Retina (tissue), 1 donor: ENCODE measurements around the gene CFAP299.
"Not testable (repeated sequence)": the region's sequence is repeated elsewhere in the genome, so short reads cannot be mapped to it uniquely, and the experiment has no call there.

ENCODE experiments used
- DNase-seq: peaks from one replicate; pipeline ENCODE4 v3.0.0-alpha.2; 2016

Gene CFAP299

DNA sequence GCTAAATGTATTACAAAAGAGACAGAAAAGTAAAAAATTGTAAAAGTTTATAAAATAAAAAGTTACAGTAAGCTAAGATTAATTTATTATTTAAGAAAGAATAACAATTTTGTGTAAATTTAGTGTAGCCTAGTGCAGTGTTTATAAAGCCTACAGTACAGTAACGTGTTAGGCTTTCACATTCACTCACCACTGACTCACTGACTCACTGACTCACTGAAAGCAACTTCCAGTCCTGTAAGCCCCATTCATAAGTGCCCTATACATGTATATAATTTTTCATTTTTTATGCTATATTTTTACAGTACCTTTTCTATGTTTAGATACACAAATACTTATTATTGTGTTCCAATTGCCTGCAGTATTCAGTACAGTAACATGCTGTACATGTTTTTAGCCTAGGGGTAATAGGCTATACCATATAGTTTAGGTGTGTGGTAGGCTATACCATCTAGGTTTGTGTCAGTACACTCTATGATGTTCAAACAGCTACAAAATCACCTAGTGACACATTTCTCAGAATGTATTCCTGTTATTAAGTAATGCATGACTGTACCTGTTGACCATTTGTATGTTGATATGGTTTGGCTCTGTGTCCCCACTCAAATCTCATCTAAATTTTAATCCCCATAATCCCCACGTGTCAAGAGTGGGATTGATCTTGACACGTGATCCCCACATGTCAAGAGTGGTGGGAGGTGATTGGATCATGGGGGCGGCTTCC lies 57.9 kb downstream of the CFAP299 start:
- DNase-seq: no peak

DNA sequence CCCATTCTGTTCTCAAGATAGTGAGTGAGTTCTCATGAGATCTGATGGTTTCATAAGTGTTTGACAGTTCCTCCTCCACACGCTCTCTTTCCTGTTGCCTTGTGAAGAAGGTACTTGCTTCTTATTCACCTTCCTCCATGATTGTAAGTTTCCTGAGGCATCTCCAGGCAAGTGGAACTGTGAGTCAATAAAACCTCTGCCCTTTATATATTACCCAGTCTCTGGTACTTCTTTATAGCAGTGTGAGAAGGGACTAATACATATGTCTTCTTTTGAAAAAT lies 58.4 kb downstream of the CFAP299 start:
- DNase-seq: no peak

DNA sequence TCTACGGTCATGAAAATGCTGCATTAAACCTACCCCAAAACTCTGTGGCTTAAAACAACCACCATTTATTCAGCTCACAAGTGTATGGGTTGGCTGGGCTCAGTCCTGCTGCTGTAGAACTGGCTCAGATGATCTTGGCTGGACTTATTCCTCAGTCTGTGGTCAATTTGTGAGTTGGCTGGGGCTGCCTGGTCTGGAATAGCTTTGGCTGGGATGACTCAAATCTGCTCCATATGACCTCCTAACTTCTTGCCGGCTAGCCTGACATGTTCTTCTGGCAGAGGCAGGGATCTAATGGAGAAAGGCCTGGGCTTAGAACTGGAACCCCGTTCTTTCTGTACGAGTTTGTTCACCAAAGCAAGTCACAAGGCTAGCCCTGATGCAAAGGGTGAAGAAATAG lies 71.7 kb downstream of the CFAP299 start:
- no peak for DNase-seq

DNA sequence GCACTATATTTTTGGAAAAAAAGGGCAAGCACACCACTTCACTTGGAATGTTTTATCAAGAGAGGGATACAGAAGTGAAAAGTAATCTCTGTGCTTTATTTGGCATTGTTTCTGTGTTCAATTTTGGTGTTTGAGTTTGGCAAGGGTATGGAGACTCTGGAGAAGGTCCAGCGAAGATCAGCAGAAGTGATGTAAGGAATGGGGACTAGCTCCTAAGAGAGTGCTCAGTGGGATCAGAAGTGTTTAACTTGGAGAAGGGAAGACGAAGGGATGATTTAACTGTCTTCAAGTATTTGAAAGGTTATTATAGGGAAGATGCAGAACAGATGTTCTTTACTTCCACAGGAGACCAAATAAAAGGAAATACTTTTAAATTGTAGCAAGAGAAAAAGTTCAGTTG lies 74.3 kb downstream of the CFAP299 start:
- DNase-seq: no peak

DNA sequence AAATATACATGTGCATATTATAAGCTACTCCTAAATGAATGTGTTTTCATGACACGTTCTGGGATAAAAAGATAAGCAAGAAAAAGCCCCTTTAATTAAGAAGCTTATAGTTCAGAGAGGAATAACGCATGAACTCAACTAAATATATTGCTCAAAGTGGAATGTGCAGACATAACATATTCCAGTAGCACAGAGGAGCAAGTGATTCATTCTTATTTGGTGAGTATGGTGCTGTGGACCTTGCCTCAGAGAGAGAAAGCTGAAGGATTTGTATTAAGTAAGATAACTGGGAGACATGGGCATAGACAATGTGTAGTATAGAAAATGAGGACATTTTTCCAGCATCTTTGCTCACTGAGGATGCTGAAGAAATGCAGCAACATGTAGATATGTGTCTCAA lies 76.8 kb downstream of the CFAP299 start:
- no peak for DNase-seq

DNA sequence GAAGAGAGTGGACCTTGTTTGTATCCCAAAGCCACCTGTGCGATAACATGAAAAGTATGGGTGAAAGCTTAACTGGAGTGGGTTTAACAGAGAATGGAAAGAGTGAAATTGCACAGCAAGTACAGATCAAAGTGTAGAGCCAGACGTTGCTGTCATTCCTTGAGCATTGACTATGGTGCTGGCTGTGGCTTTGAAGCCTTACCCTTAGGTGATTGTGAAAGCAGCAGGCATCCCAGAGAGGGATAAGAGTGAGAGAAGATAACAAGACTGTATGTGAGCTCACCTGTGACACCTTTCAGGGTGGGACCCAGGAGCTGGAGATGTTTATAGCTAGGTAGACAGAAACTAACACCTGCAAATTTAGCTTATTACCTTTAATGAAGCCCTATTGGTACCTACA lies 77.6 kb downstream of the CFAP299 start:
- no peak for DNase-seq

DNA sequence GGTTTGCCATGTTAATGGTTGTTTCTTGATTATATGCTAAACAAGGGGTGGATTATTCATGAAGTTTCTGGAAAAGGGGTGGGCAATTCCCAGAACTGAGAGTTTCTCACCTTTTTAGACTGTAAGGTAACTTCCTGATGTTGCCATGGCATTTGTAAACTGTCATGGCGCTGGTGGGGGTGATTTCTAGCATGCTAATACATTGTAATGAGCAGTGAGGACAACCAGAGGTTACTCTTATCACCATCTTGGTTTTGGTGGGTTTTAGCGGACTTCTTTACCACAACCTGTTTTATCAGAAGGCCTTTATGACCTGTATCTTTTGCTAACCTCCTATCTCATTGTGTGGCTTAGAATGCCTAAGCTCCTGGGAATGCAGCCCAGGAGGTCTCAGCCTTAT lies 81.5 kb downstream of the CFAP299 start:
- DNase-seq: no peak

DNA sequence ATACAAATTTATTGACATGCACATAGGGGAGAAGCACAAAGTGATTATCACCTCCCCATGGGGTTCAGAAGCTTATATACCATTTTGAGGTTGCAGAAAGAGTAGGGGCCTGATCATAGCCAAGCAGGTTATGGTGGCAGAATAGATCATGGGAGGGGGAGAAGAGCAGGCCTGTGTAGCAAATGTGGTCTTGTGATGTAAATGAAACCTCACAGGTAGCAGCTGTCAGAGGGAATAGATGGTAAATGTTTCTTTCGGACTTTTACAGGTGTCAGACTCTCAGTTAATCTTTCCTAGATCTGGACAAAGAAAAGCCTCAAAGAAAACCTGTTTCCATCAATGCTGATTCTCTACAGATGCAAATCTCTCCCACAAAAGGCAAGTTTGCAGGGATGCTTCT lies 84.4 kb downstream of the CFAP299 start:
- no peak for DNase-seq

DNA sequence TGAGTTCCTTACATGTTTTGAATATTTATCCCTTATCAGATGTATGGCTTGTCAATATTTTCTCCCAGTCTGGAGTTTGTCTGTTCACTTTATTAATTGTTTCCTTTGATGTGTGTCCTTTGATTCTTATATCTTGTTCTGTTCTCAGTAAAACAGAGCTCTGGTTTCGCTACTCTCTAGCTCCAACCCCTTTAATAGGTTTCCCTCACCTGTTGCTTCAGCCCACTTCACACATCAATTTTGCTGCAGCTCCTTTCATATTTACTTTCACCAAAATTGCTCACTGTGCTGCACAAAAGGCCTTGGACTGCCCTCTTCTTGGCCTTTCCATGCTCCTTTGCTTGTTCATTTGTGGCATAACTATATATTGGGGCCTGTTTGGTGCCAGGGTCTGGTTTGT lies 85.1 kb downstream of the CFAP299 start:
- DNase-seq: no peak

DNA sequence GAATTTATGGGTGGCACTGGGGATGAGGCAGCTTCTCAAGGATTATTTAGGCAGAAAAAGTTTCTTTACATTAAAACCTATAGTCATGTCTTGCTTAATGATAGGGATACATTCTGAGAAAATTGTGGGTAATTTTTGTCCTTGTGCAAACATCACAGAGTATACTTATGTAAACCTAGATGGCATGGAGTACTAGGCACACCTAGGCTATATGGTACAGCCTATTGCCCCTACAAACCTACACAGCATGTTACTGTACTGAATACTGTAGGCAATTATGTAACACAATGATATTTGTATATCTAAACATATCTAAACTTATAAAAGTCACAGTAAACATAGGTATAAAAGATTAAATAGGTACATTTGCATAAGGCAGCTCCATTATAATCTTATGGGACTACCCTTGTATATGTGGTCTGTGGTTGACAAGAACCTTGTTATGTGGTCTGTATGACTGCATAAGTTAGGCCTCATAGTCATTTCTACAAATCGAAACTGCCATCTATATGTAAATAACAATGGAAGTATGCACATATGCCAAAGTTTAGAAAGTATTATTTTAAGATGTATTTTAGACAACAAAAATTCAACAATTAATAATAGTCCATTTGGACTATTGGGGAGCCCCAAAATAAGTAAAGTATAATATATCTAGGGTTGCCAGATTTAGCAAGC lies 87.3 kb downstream of the CFAP299 start:
- DNase-seq: no peak

DNA sequence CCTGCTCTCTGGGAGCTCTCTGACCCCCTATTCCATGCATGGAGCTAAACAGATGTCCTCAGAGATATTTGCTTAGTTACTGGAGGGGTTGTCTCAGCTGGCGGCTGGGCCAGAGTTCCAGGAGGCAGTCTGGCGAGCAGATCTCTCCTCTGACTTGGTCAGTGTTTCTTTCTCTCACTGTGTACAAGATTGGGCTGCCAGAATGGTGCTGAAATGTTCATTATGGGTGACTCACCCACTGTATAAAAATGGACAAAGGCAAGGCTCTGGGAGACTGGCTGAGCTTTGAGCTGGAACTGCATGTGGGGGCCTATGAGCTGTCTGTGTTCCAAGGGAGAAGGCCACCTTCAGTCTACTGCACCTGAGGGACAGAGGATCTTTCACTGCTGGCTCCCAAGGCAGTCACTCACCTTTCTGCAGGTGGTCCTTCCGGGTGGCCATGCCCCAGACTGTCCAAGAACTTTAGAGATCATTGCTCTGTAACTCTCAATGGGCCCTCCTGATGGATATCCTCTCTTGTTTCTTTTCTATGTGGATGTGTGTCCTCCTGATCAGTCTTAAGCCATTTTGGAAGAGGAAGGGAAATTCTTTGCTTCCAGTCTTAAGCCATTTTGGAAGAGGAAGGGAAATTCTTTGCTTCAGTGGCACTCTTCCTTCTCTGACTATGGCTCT lies 88.2 kb downstream of the CFAP299 start:
- DNase-seq: no peak

DNA sequence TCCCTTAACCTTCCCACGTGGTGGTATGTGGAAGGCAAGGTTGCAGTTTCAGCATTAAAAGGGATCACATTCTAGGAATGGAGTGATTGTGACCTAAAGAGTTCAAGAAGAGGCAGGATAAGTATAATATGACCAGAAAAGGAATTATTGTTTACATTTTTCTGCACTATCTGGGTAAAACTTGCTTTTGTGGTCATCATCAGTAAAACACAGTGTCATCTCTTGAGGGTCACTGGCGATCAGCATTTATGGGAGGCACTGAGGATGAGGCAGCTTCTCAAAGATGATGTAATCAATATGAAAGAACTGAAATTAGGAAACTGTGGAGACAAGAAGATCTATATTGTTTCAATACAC lies 88.7 kb downstream of the CFAP299 start:
- no peak for DNase-seq

DNA sequence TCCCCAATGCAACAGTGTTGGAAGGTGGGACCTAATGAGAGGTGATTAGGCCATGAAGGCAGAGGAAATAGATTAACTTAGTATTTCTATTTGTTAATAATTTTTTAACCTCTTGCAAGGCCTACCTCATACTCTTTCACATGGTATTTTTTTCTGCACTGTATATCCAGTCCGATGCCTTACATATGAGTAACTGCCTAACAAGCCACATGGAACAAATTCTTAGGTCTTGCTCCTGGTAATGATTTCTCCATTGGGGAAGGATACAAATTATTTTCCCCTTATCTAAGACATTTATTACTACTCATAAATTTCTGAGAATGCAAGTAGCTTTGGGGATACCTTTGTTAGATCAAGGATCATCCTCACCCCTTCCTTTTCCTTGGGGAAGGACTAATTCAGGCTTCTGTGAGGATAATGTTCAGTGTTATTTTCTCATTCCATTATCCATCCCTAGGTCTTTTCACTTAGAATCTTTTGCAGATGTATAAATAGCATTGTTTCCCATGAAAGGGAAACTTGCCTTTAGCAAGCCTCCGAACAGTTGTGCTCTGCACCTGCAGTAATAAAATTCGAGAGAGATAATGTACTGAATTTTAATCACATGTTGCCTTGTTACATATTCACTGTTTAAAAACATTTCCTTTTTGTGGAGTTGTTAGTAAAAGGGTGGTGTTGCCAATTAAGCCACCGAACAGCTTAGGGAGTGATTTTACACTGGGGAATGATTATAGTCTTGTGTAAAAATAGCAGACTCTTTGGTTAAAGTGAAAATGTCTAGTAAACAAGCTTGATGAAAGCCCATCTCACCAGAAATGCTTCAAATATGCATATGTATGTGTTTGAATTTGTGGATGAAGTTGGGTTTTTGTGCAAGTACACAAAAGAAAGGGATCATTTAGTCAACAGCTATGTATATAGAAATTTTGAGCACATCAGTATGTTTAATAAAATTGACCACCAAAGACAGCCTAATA lies 89.9 kb downstream of the CFAP299 start:
- DNase-seq: no peak

DNA sequence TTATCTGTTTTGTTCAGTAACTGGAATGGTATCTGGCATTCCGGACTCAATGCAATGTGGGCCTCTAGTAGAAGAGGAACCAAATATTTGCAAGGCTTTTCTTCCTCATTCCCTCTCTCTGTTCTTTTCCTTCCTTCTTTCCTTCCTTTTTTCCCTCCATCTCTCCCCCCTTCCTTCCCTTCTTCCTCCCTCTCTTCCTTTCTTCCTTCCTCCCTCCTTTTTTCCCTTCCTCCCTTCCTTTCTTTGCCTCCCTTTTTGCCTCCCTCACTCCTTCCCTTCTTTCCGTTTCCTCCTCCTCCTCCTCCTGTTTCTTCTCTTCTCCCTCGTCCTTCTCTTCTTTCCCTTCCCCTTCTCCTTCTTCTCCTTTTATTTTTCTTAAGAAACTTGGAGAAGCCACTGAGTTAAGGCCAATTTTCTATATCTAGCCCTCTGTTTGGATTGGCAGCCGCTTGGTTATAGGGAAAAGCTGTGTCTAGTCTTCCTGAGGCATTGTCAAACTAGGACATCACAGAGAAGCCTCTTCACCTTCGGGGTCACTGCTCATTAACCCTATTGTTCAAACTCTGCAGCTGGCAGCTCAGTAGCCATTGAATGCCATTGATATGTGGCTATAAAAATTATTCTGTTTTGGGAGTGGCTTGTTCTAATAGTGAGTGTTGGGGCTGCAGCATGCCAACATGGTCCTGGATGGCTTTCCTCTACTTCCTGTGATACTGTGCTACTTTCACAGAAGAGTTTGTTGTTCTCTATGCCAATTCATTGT lies 95.9 kb downstream of the CFAP299 start:
- DNase-seq: peak; percentile 38

DNA sequence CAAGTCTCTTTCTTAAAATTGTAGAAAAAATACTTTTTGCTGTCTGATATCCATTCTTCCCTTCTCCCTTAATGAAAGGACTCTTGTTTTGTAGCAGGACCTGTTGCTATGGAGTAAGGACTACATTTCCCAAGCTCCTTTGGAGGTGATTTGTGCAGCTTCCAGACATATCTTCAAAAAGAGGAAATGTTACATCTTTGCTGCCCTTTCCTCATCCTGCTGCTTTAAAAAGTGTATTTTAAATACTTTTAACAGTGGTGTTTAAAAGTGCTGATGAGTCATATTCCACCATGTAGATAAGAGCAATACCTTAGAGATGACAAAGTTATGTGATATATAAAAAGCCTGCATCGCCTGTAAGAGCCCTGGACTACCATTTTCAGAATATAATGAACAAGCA lies 98.7 kb downstream of the CFAP299 start:
- no peak for DNase-seq

DNA sequence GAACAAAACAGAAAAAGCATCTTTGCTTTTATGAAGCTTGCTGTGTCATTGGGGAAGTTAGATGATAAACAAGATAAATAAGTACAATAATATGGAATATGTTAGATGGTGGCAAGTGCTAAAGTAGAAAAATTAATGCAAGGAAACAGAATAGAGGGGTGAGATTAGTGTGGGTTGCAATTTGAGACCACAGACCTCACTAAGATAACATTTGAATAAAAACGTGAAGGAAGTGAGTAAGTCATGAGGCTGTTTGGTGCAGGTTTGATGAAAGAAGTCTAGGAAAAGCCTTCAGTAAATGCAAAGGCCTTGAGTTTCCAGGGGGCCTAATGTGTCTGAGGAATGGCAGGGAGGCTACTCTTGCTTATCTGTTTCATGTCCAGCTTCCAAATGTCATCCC lies 102.5 kb downstream of the CFAP299 start:
- DNase-seq: no peak

DNA sequence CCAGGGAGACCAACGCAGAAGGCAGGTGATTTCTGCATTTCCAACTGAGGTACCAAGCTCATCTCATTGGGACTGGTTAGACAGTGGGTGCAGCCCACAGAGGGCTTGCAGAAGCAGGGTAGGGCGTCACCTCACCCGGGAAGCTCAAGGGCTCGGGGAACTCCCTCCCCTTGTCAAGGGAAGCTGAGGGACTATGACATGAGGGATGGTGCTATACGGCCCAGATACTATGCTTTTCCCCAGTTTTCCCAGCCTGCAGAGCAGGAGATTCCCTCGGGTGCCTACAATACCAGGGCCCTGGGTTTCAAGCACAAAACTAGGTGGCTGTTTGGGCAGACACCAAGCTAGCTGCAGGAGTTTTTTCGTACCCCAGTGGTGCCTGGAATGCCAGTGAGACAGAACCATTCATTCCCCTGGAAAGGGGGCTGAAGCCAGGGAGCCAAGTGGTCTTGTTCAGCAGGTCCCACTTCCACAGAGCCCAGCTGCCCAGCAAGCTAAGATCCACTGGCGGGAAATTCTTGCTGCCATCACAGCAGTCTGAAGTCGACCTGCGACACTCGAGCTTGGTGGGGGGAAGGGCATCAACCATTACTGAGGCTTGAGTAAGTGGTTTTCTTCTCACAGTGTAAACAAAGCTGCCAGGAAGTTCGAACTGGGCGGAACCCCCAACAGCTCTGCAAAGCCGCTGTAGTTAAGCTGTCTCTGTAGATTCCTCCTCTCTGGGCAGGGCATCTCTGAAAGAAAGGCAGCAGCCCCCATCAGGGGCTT lies 103.9 kb downstream of the CFAP299 start:
- not testable (repeated sequence) for DNase-seq

DNA sequence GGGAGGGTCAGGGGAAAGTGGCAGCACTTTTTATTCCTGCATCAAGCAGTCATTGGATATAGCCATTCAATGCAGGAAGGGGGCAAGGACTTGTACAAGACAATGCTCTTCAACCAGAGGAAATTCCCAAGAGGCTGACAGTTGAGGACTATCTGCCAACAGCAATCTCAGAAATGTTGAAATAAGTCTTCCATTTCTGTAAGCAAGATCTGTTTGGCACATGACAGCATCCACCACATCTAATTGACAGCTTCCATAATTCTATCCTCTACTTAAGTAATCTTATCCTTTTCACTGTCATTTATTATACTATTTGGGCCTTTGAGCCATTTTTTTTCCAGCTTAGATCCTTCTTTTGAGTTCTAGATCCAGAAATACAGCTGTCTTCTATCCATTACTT lies 110.7 kb downstream of the CFAP299 start:
- no peak for DNase-seq

DNA sequence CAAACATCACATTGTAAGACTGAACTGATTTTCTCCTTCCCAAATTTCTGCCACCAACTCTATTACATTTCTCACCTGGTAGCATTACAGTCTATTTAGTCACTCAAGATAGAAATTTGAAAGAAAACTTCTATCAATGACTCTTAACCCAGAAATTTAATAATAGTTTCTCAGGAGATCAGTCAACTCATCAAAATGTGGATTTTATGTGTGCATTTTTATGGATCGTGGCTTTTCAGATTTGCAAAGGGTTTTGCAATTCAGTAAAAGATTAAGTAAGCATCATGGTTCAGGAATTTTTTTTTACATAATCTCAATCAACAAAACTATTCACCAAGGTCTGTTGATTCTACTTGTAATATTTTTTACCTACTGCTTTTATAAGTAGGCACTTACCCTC lies 111.1 kb downstream of the CFAP299 start:
- no peak for DNase-seq

DNA sequence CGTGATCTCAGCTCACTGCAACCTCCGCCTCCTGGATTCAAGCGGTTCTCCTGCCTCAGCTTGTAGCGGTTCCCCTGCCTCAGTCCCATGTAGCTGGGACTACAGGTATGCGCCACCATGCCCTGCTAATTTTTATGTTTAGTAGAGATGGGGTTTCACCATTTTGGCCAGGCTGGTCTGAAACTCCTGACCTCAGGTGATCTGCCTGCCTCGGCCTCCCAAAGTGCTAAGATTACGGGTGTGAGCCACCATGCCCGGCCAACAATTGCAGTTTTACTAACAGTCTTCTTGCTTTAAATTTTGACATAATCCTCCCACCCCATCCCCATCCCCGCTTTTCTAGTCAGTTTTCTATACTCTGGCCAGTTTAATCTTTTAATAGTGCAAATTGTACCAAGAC lies 112.0 kb downstream of the CFAP299 start:
- no peak for DNase-seq

DNA sequence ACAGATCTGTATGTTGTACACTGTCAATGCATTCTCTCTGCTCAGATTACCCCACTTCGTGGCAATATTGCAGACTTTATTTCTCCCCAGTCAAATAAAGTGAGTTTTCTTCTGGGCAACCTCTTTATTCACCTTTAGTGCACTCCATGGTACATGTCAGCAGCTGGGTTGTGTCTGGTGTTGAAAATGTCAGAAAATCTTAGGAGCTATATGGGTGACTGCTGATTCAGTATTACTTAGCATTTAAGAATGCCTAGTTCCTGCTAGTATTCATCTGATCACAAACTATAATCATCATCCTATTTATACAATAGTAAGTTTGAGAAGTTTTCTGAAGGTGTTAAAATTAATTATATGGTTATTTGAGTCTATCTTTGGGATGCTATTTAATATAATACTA lies 112.5 kb downstream of the CFAP299 start:
- no peak for DNase-seq

DNA sequence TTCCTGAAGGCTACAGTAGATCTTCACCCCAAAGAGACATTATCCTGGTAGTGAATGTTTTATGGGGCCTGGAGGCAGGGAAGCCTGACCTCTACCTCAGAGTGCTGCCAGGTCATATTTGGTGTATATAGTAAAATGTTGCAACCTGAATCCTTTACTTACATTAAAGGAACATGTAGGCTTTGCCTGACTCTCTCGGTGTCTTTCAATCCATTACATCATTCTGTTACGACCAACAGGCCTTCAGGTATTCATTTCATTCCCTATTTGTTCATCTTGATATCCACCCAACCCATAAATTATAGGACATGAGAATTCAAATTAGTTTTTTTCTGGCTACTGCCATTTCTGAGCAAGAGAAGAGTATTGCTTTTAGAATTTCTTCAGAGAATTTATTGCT lies 116.5 kb downstream of the CFAP299 start:
- no peak for DNase-seq
